ENCODE measurements around the gene SRSF5.

Gene SRSF5

GRCh38 chr14:69771136-69771535 lies 4.2 kb downstream of the SRSF5 start:
- DNase-seq: no peak

GRCh38 chr14:69772082-69773017 lies 5.4 kb downstream of the SRSF5 start:
- no peak for DNase-seq

- DNase-seq: no peak
These were observed 6.8 kb downstream of the SRSF5 start for GRCh38 chr14:69773571-69774276.

- no peak for DNase-seq
These were observed 8.1 kb downstream of the SRSF5 start for GRCh38 chr14:69775012-69775411.

- no peak for DNase-seq
These were observed 10.0 kb downstream of the SRSF5 start for GRCh38 chr14:69776875-69777453.

GRCh38 chr14:69779088-69779487 lies 12.1 kb downstream of the SRSF5 start:
- DNase-seq: no peak

- DNase-seq: no peak
These were observed 13.2 kb downstream of the SRSF5 start for GRCh38 chr14:69780092-69780491.

- DNase-seq: no peak
These were observed 14.0 kb downstream of the SRSF5 start for GRCh38 chr14:69780952-69781351.

- no peak for DNase-seq
These were observed 18.0 kb downstream of the SRSF5 start for GRCh38 chr14:69784942-69785341.

GRCh38 chr14:69786603-69787002 lies 19.7 kb downstream of the SRSF5 start:
- no peak for DNase-seq

GRCh38 chr14:69789118-69789640 lies 22.2 kb downstream of the SRSF5 start:
- no peak for DNase-seq

- no peak for DNase-seq
These were observed 26.0 kb downstream of the SRSF5 start for GRCh38 chr14:69792887-69793421.

GRCh38 chr14:69794791-69795190 lies 27.8 kb downstream of the SRSF5 start:
- no peak for DNase-seq

GRCh38 chr14:69795691-69796090 lies 28.7 kb downstream of the SRSF5 start:
- no peak for DNase-seq

- no peak for DNase-seq
These were observed 30.0 kb downstream of the SRSF5 start, which contains the start of gene SLC10A1 for GRCh38 chr14:69796797-69797500. TSS of gene SLC10A1 (minus strand) at chr14:69797241. CDS start at chr14:69797155, 86 bp downstream.

GRCh38 chr14:69797573-69798338 lies 30.8 kb downstream of the SRSF5 start:
- no peak for DNase-seq

- no peak for DNase-seq
These were observed 31.4 kb downstream of the SRSF5 start for GRCh38 chr14:69798339-69798735.

- no peak for DNase-seq
These were observed 36.8 kb downstream of the SRSF5 start for GRCh38 chr14:69803753-69804152.

GRCh38 chr14:69804902-69805301 lies 38.0 kb downstream of the SRSF5 start:
- no peak for DNase-seq

GRCh38 chr14:69807192-69807591 lies 40.2 kb downstream of the SRSF5 start:
- no peak for DNase-seq

All from fibroblast of skin of right quadriceps (primary cell).